HFFc6 (cell line): Measurements from ENCODE around the gene OPTC. TPM values are rescaled to one million over a fixed set of nuclear protein-coding genes. Genes with fewer than 3 reads are reported as not detected.

Experiments used
- DNase-seq: peaks from one replicate; pipeline ENCODE4 v3.0.0-alpha.2; 2018
- H3K27ac Mint-ChIP-seq: 2 replicates; pipeline ENCODE4 v1.8.0; 2020; ENCODE audit warnings: mild to moderate bottlenecking, mixed read lengths
- H3K27me3 Mint-ChIP-seq: 2 replicates; pipeline ENCODE4 v1.8.0; 2021; ENCODE audit warnings: mild to moderate bottlenecking, moderate library complexity, mixed read lengths; ENCODE audit not compliant: insufficient read depth
- H3K36me3 Mint-ChIP-seq: 2 replicates; pipeline ENCODE4 v1.8.0; 2021; ENCODE audit warnings: low read depth, mixed read lengths
- H3K4me1 Mint-ChIP-seq: 2 replicates; pipeline ENCODE4 v1.8.0; 2020; ENCODE audit warnings: low read depth, mixed read lengths
- H3K4me3 Mint-ChIP-seq: 2 replicates; pipeline ENCODE4 v1.8.0; 2020; ENCODE audit warnings: mild to moderate bottlenecking, moderate library complexity, mixed read lengths
- H3K9me3 Mint-ChIP-seq: 2 replicates; pipeline ENCODE4 v1.8.0; 2020; ENCODE audit warnings: mild to moderate bottlenecking, mixed read lengths
- total RNA-seq, 6 experiments: library from RNA; stranded (reverse); fragmentation: NEBNext Ultra II Directional; extraction: Animal tissue kit (Norgen Biotek cat#: 25700); gene quantifications; 2 replicates in 1 of 6; 3 replicates in 5 of 6; pipeline ENCODE4 v1.2.3, GENCODE V29; 2021
- TF ChIP-seq, protein P1 (sequence below): fragments of 200-600 bp; sonication (generic); IDR thresholded peaks from 2 replicates; pipeline ENCODE4 v1.5.0; 2021; ENCODE audit warnings: antibody characterized with exemption, mild to moderate bottlenecking

The OPTC gene
- total RNA-seq, 6 experiments from 2014 or later, result not detected

DNA sequence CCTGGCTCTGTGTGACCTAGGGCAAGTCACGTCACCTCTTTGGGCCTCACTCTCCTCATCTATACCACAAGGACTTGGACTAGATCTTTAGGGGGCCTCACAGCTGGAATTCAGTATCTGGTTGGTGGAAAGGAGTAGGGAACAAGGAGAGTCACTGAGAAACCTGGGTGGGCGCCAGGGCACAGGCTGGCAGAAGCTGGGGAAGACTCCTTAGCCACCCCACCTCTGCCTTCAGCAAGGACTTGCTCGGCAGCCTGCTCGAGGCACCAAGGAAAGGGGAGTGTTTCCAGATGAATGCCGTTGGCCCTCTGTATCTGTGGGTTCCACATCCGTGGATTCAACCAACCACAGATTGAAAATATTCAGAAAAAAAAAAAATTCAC lies 1.2 kb upstream of the OPTC start:
- TF ChIP-seq, protein P1, sequence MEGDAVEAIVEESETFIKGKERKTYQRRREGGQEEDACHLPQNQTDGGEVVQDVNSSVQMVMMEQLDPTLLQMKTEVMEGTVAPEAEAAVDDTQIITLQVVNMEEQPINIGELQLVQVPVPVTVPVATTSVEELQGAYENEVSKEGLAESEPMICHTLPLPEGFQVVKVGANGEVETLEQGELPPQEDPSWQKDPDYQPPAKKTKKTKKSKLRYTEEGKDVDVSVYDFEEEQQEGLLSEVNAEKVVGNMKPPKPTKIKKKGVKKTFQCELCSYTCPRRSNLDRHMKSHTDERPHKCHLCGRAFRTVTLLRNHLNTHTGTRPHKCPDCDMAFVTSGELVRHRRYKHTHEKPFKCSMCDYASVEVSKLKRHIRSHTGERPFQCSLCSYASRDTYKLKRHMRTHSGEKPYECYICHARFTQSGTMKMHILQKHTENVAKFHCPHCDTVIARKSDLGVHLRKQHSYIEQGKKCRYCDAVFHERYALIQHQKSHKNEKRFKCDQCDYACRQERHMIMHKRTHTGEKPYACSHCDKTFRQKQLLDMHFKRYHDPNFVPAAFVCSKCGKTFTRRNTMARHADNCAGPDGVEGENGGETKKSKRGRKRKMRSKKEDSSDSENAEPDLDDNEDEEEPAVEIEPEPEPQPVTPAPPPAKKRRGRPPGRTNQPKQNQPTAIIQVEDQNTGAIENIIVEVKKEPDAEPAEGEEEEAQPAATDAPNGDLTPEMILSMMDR, result no peak
- no peaks in the 10 kb centered on the region for H3K4me1 Mint-ChIP-seq
- H3K27ac Mint-ChIP-seq, result no peak overlapping the region
- H3K36me3 Mint-ChIP-seq, result no peaks in the 10 kb centered on the region
- H3K27me3 Mint-ChIP-seq, result no peaks in the 10 kb centered on the region; the same call in 1 of the 2 replicates
- no peaks in the 10 kb centered on the region for H3K9me3 Mint-ChIP-seq
- no peak for DNase-seq
- H3K4me3 Mint-ChIP-seq, result no peak overlapping the region

DNA sequence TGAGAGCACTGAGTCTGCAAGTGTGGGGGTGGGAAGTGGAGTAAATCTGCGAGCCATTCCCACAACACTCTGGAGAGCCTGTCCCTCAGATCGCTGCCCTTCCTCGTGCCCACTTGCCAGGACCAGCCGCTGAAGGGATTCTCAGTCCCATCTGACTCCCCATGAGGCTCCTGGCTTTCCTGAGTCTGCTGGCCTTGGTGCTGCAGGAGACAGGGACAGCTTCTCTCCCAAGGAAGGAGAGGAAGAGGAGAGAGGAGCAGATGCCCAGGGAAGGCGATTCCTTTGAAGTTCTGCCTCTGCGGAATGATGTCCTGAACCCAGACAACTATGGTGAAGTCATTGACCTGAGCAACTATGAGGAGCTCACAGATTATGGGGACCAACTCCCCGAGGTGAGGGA lies 1.9 kb downstream of the OPTC start:
- Mint-ChIP-seq H3K9me3 (no peaks in the 10 kb centered on the region), H3K27me3 (peaks cover 2% of the 10 kb centered on the region; the same call in 1 of the 2 replicates), H3K27ac (no peak overlapping the region), H3K4me1 (peaks cover 3% of the 10 kb centered on the region; the same call in 1 of the 2 replicates), H3K4me3 (no peak overlapping the region), H3K36me3 (no peaks in the 10 kb centered on the region)
- DNase-seq, result no peak
- TF ChIP-seq, protein P1, result no peak

DNA sequence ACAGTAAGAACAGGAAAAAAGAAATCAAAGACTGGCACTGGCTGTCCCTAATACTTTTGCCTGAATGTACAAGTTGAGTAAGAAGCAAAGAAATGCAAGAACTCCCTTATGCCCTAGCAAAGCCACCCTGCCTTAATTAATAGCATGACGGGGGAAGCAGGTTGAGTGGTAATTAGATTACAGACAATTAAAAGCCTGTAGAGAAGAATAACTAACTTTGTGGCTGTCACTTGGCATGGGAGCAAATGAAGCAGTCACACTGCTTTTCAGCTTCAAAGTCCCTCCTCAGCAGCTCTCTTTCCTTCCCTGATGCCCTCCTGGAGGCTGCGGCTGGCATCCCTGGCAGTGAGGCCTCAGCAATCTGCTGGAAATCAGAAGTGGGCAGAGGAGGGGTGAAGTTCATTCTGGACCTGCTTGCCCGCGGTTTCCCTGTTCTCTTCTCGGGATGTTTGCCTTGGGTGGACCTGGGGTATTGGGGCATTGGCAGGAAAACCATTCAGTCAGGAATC lies 3.4 kb downstream of the OPTC start:
- TF ChIP-seq, protein P1, result no peak

DNA sequence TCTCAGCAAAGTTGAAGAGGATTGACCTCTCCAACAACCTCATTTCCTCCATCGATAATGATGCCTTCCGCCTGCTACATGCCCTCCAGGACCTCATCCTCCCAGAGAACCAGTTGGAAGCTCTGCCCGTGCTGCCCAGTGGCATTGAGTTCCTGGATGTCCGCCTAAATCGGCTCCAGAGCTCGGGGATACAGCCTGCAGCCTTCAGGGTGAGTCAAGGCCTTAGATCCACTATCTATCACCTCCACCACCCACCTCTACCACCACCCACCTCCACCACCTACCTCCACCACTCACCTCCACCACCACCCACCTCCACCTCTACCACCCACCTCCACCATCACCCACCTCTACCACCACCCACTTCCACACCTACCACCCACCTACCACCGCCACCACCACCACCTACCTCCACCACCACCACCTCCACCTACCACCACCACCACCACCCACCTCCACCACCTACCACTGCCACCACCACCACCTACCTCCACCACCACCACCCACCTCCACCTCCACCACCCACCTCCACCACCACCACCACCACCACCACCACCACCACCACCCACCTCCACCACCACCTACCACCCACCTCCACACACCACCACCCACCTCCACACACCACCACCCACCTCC lies 5.8 kb downstream of the OPTC start:
- Mint-ChIP-seq H3K27me3 (peaks cover 2% of the 10 kb centered on the region; the same call in 1 of the 2 replicates), H3K36me3 (no peaks in the 10 kb centered on the region), H3K9me3 (no peaks in the 10 kb centered on the region), H3K4me1 (peaks cover 12% of the 10 kb centered on the region), H3K27ac (no peak overlapping the region), H3K4me3 (no peak overlapping the region)
- TF ChIP-seq, protein P1, result no peak
- DNase-seq, result no peak

More for the DNA sequence above, 3.4 kb downstream of the OPTC start:
- DNase-seq, result no peak
- H3K4me1 Mint-ChIP-seq, result peaks cover 5% of the 10 kb centered on the region; the same call in 1 of the 2 replicates
- H3K27ac Mint-ChIP-seq, result no peak overlapping the region
- H3K4me3 Mint-ChIP-seq, result no peak overlapping the region
- H3K27me3 Mint-ChIP-seq, result peaks cover 2% of the 10 kb centered on the region; the same call in 1 of the 2 replicates
- H3K9me3 Mint-ChIP-seq, result no peaks in the 10 kb centered on the region
- H3K36me3 Mint-ChIP-seq, result no peaks in the 10 kb centered on the region

DNA sequence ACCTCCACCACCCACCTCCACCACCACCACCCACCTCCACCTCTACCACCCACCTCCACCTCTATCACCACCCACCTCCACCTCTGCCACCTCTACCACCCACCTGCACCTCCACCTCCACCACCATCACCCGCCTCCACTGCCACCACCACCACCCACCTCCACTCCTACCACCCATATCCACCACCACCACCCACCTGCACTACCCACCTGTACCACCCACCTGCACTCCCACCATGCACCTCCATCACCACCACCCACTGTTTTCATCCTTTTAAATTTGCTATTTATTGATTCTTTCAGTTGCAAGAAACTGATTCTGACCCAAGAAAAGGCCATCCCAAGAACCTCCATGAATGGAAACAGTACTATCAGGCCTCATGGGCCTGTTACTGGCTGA lies 6.3 kb downstream of the OPTC start:
- H3K9me3 Mint-ChIP-seq, result no peaks in the 10 kb centered on the region
- DNase-seq, result no peak
- H3K27me3 Mint-ChIP-seq, result peaks cover 2% of the 10 kb centered on the region; the same call in 1 of the 2 replicates
- TF ChIP-seq, protein P1, result no peak
- peaks cover 17% of the 10 kb centered on the region for H3K4me1 Mint-ChIP-seq
- no peak overlapping the region for H3K4me3 Mint-ChIP-seq
- no peaks in the 10 kb centered on the region for H3K36me3 Mint-ChIP-seq
- H3K27ac Mint-ChIP-seq, result no peak overlapping the region
